ENCODE data around the gene ZDHHC8. TPM values are rescaled to one million over a fixed set of nuclear protein-coding genes. Genes with fewer than 3 reads are reported as not detected.

The ZDHHC8 gene
- total and polyA plus RNA-seq, 2 experiments from 2014 or later, result 9.6 to 72.7 TPM

DNA sequence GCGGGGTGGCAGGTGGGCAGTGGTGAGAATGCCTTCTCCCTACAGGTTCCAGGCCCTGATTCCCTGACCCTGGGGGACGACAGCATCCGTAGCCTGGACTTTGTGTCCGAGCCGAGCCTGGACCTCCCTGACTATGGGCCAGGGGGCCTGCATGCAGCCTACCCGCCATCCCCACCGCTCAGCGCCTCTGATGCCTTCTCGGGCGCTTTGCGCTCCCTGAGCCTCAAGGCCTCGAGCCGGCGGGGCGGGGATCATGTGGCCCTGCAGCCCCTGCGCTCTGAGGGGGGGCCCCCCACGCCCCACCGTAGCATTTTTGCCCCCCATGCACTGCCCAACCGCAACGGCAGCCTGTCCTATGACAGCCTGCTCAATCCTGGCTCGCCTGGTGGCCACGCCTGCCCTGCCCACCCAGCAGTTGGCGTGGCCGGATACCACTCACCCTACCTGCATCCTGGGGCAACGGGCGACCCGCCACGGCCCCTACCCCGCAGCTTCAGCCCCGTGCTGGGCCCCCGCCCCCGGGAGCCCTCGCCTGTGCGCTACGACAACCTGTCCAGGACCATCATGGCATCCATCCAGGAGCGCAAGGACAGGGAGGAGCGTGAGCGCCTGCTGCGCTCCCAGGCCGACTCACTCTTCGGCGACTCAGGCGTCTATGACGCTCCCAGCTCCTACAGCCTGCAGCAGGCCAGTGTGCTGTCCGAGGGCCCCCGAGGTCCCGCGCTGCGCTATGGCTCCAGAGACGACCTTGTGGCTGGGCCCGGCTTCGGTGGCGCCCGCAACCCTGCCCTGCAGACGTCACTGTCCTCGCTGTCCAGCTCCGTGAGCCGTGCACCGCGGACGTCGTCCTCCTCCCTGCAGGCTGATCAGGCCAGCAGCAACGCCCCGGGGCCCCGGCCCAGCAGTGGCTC lies 11.4 kb downstream of the ZDHHC8 start:
- Histone ChIP-seq H3K4me2 (no peak overlapping the region), H3K4me1 (ENCODE audit: insufficient read depth) (no peaks in the 10 kb centered on the region), H3K9me3 (ENCODE audit: low read depth) (no peaks in the 10 kb centered on the region), H3K27me3 (no peaks in the 10 kb centered on the region), H3K9me2 (replicated peaks; ENCODE audit: insufficient read depth) (no peaks in the 10 kb centered on the region), H3K36me3 (replicated peaks; ENCODE audit: insufficient read depth, low read depth) (no peaks in the 10 kb centered on the region), H3K27ac (no peak overlapping the region), H2AFZ (no peak overlapping the region), H3K79me2 (no peaks in the 10 kb centered on the region), H3K4me3 (no peak overlapping the region), H4K20me1 (ENCODE audit: insufficient read depth, poor library complexity, severe bottlenecking) (no peaks in the 10 kb centered on the region)
- TF ChIP-seq EZH2phosphoT487 (IDR thresholded peaks at IDR 0.05; ENCODE audit: low read depth, severe bottlenecking, unreplicated experiment) (no peak), EZH2 (IDR thresholded peaks at IDR 0.05; ENCODE audit: borderline replicate concordance) (no peak)
- TF ChIP-seq, protein P1, sequence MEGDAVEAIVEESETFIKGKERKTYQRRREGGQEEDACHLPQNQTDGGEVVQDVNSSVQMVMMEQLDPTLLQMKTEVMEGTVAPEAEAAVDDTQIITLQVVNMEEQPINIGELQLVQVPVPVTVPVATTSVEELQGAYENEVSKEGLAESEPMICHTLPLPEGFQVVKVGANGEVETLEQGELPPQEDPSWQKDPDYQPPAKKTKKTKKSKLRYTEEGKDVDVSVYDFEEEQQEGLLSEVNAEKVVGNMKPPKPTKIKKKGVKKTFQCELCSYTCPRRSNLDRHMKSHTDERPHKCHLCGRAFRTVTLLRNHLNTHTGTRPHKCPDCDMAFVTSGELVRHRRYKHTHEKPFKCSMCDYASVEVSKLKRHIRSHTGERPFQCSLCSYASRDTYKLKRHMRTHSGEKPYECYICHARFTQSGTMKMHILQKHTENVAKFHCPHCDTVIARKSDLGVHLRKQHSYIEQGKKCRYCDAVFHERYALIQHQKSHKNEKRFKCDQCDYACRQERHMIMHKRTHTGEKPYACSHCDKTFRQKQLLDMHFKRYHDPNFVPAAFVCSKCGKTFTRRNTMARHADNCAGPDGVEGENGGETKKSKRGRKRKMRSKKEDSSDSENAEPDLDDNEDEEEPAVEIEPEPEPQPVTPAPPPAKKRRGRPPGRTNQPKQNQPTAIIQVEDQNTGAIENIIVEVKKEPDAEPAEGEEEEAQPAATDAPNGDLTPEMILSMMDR (IDR thresholded peaks at IDR 0.05; ENCODE audit: poor library complexity), result no peak
- no peak for DNase-seq (ENCODE audit: low spot score)
- 98% methylated on average over 47 of the region's 65 CpGs for WGBS (ENCODE audit: low lambda C conversion rate, missing lambda C conversion rate)

DNA sequence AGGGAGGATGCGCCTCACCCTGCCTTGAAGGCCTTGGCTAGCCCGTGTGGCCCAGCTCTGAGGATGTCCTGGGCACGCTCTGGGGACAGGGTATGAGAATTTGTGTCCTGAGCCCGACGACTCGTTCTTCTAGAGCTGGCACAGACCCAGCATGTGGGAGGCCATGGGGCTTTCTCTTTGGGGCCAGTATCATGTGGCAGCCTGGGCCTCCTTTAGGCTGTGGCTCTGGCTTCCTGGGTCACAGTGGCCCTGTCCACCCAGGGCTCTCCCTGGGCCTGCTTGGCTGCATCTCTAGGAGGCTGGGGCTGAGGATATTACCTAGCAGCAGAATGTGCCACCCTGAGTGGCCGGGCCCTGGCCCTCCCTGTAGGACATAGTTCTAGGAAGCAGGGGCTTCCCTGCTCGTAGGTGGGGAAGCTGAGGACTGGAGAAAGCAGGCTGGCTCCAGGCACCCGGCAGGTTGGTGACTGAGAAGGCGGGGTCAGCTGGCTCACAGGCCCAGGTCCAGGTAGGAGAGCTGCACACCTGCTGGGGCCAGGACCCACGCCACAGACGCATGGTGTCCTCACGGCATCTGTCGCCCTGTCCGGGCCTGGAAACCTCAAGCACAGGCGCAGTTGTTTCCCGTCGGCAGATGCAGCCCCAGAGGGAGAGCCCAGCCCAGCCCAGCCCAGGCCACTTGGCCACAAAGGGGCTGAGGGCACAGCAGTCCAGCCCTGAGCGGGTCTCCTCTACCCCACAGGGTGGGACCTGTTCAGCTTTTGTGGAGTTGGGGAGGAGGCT lies 12.5 kb downstream of the ZDHHC8 start:
- 95% methylated on average over 19 of the region's 19 CpGs for WGBS (ENCODE audit: low lambda C conversion rate, missing lambda C conversion rate)
- no peak overlapping the region for H3K4me3 ChIP-seq
- H3K9me2 ChIP-seq (replicated peaks; ENCODE audit: insufficient read depth), result no peaks in the 10 kb centered on the region
- H3K79me2 ChIP-seq, result no peaks in the 10 kb centered on the region
- H4K20me1 ChIP-seq (ENCODE audit: insufficient read depth, poor library complexity, severe bottlenecking), result no peaks in the 10 kb centered on the region
- no peaks in the 10 kb centered on the region for H3K36me3 ChIP-seq (replicated peaks; ENCODE audit: insufficient read depth, low read depth)
- no peaks in the 10 kb centered on the region for H3K9me3 ChIP-seq (ENCODE audit: low read depth)
- DNase-seq (ENCODE audit: low spot score), result no peak
- no peak overlapping the region for H3K27ac ChIP-seq
- no peak overlapping the region for H3K4me2 ChIP-seq
- H3K27me3 ChIP-seq, result no peaks in the 10 kb centered on the region
- H3K4me1 ChIP-seq (ENCODE audit: insufficient read depth), result no peaks in the 10 kb centered on the region
- no peak overlapping the region for H2AFZ ChIP-seq
- TF ChIP-seq EZH2 (IDR thresholded peaks at IDR 0.05; ENCODE audit: borderline replicate concordance) (no peak), EZH2phosphoT487 (IDR thresholded peaks at IDR 0.05; ENCODE audit: low read depth, severe bottlenecking, unreplicated experiment) (no peak)
- TF ChIP-seq, protein P1 (IDR thresholded peaks at IDR 0.05; ENCODE audit: poor library complexity), result no peak

DNA sequence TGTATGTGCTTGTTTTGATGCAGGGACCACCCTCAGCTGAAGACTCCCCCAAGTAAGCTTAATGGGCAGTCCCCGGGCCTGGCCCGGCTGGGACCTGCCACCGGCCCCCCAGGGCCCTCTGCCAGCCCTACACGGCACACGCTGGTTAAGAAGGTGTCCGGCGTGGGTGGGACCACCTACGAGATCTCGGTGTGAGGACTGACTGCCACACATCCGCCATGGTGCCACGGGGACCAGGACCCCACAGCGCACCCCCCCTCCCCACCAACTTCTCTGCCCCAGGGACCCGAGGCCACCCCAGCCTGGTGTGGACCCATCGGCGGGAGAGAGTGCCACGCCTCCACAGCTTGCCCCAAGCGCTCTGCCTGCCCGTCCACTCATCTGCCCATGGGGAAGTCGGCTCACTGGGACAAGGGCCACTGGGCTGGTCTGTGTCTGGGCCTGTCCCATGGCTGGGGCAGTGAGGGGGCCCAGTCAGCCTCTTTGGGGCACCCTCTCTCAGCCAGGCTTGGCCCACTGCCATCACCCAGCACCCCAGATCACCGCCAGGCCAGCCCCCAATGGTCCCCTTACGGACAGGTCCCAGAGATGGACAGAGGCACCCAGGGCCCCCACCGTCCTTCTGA lies 13.7 kb downstream of the ZDHHC8 start:
- Histone ChIP-seq H4K20me1 (ENCODE audit: insufficient read depth, poor library complexity, severe bottlenecking) (no peaks in the 10 kb centered on the region), H3K4me3 (no peak overlapping the region), H3K9me2 (replicated peaks; ENCODE audit: insufficient read depth) (no peaks in the 10 kb centered on the region), H3K27ac (no peak overlapping the region), H3K79me2 (no peaks in the 10 kb centered on the region), H3K9me3 (ENCODE audit: low read depth) (no peaks in the 10 kb centered on the region), H3K4me1 (ENCODE audit: insufficient read depth) (no peaks in the 10 kb centered on the region), H3K36me3 (replicated peaks; ENCODE audit: insufficient read depth, low read depth) (no peaks in the 10 kb centered on the region), H2AFZ (no peak overlapping the region), H3K27me3 (no peaks in the 10 kb centered on the region), H3K4me2 (no peak overlapping the region)
- TF ChIP-seq EZH2phosphoT487 (IDR thresholded peaks at IDR 0.05; ENCODE audit: low read depth, severe bottlenecking, unreplicated experiment) (no peak), EZH2 (IDR thresholded peaks at IDR 0.05; ENCODE audit: borderline replicate concordance) (no peak)
- TF ChIP-seq, protein P1 (IDR thresholded peaks at IDR 0.05; ENCODE audit: poor library complexity), result no peak
- 96% methylated on average over 10 of the region's 22 CpGs for whole genome bisulfite sequencing (ENCODE audit: low lambda C conversion rate, missing lambda C conversion rate)
- no peak for DNase-seq (ENCODE audit: low spot score)

Measured in hepatocyte (in vitro differentiated cells).